SK-N-SH treated with all-trans-retinoic acid at 6 μM for 48 hours (cell line): Measurements from ENCODE around the gene KLHL29.

Source experiments
- CREB5 ChIP-seq: fragments of 250-450 bp; sonication (Bioruptor Pico); IDR thresholded peaks from 2 replicates; pipeline ENCODE4 v1.5.1; 2020; ENCODE audit warnings: low read depth, mild to moderate bottlenecking, moderate library complexity
- CSDC2 ChIP-seq: fragments of 250-450 bp; sonication (Bioruptor Pico); IDR thresholded peaks from 2 replicates; pipeline ENCODE4 v1.5.0; 2020; ENCODE audit warnings: mild to moderate bottlenecking, moderate library complexity
- CSRNP3 ChIP-seq: fragments of 250-450 bp; sonication (Bioruptor Pico); IDR thresholded peaks from 2 replicates; pipeline ENCODE4 v1.5.1; 2021; ENCODE audit warnings: mild to moderate bottlenecking, moderate library complexity
- ESRRG ChIP-seq: fragments of 250-450 bp; sonication (Bioruptor Pico); IDR thresholded peaks from 2 replicates; pipeline ENCODE4 v1.6.1; 2021; ENCODE audit warnings: mild to moderate bottlenecking
- GLIS3 ChIP-seq: fragments of 250-450 bp; sonication (Bioruptor Pico); IDR thresholded peaks from 2 replicates; pipeline ENCODE4 v1.5.0; 2020; ENCODE audit warnings: mild to moderate bottlenecking, moderate library complexity
- ISL1 ChIP-seq: fragments of 250-450 bp; sonication (Bioruptor Pico); IDR thresholded peaks from 2 replicates; pipeline ENCODE4 v2.1.2; 2022; ENCODE audit warnings: mild to moderate bottlenecking, moderate library complexity
- OSR1 ChIP-seq: fragments of 250-450 bp; sonication (Bioruptor Pico); IDR thresholded peaks from 2 replicates; pipeline ENCODE4 v1.8.0; 2022; ENCODE audit warnings: moderate library complexity, mild to moderate bottlenecking, inconsistent platforms
- ZC3H10 ChIP-seq: fragments of 250-450 bp; sonication (Bioruptor Pico); IDR thresholded peaks from 2 replicates; pipeline ENCODE4 v1.5.1; 2021; ENCODE audit warnings: mild to moderate bottlenecking, moderate library complexity
- ZFP3 ChIP-seq: fragments of 250-450 bp; sonication (Bioruptor Pico); IDR thresholded peaks from 2 replicates; pipeline ENCODE4 v1.5.0; 2020; ENCODE audit warnings: mild to moderate bottlenecking, moderate library complexity
- ZNF8 ChIP-seq: fragments of 450-650 bp; formaldehyde crosslinking; IDR thresholded peaks from 2 replicates; pipeline ENCODE4 v1.5.0; 2020; ENCODE audit warnings: mild to moderate bottlenecking, moderate library complexity

Gene KLHL29

GRCh38 chr2:23757686-23758433, 372.9 kb downstream of the KLHL29 start (continued):
- TF ChIP-seq CREB5 (no peak), ISL1 (CRISPR knock-in tag) (no peak), GLIS3 (CRISPR knock-in tag) (no peak), OSR1 (no peak), ESRRG (CRISPR knock-in tag) (no peak), CSDC2 (CRISPR knock-in tag) (no peak), ZC3H10 (CRISPR knock-in tag) (no peak), ZNF8 (CRISPR knock-in tag) (no peak), CSRNP3 (no peak), ZFP3 (CRISPR knock-in tag) (no peak)
